Activated naive CD8-positive, alpha-beta T cell treated with anti-CD3 and anti-CD28 coated beads, Interleukin-2, amount 50 U/mL, for 24 hours (primary cell): Measurements from ENCODE around the gene CAPN5.

Experiments used
- ATAC-seq: fragments of 150-1000 bp; cut with Tn5 transposase; one replicate; pipeline ENCODE4 v1.10.0; 2021
- DNase-seq: peaks from one replicate; pipeline ENCODE4 v3.0.0; 2021
- H3K27ac Mint-ChIP-seq: one replicate; pipeline ENCODE4 v1.8.0; 2021; ENCODE audit warnings: mild to moderate bottlenecking, mixed read lengths
- H3K27me3 Mint-ChIP-seq: one replicate; pipeline ENCODE4 v1.8.0; 2021; ENCODE audit warnings: mixed read lengths
- H3K36me3 Mint-ChIP-seq: one replicate; pipeline ENCODE4 v1.8.0; 2021; ENCODE audit warnings: low read depth, mixed read lengths
- H3K4me1 Mint-ChIP-seq: one replicate; pipeline ENCODE4 v1.8.0; 2021; ENCODE audit warnings: mixed read lengths
- H3K4me3 Mint-ChIP-seq: one replicate; pipeline ENCODE4 v1.8.0; 2021; ENCODE audit warnings: mild to moderate bottlenecking, moderate library complexity, mixed read lengths
- H3K9me3 Mint-ChIP-seq: one replicate; pipeline ENCODE4 v1.8.0; 2021; ENCODE audit warnings: mixed read lengths

CAPN5 gene

GRCh38 chr11:77102246-77103210 lies 35.8 kb downstream of the CAPN5 start, which contains the start of gene OMP:
Gene OMP, plus strand, starts transcription at chr11:77102840. Its CDS starts 0 bp downstream, at chr11:77102840.
- Mint-ChIP-seq H3K36me3 (no peaks in the 10 kb centered on the region), H3K4me3 (no peak within 1 kb of the TSS), H3K27ac (no peak within 1 kb of the TSS), H3K4me1 (no peaks in the 10 kb centered on the region), H3K9me3 (no peaks in the 10 kb centered on the region), H3K27me3 (no peaks in the 10 kb centered on the region)
- DNase-seq (no peak), ATAC-seq (no peak)

- ATAC-seq: no peak
- H3K4me1 Mint-ChIP-seq: no peaks in the 10 kb centered on the region
Measured at GRCh38 chr11:77103319-77103718, 36.5 kb downstream of the CAPN5 start.

DNA sequence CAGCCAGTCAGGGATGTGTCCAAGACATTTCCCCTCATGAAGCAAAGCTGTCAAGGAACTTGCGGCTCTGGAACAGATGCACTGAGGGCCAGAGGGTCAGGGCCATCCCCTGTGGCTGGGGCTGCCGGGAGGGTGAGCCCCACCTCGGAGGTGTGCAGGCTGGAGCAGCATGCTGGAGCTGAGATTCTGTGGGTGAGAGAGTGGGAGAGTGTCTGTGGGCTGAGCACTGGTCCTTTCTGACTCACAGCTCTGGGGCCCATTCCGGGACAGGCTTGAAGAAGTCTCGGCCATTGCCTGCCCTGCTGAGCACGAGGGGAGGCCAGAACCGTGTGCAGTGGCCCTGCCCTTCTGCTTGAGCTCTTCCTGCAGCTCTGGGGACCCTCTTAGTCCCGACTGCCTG lies 38.0 kb downstream of the CAPN5 start:
- Mint-ChIP-seq H3K4me3 (no peak overlapping the region), H3K9me3 (no peaks in the 10 kb centered on the region), H3K27ac (no peak overlapping the region), H3K27me3 (no peaks in the 10 kb centered on the region), H3K4me1 (no peaks in the 10 kb centered on the region), H3K36me3 (no peaks in the 10 kb centered on the region)
- ATAC-seq: no peak
- DNase-seq: no peak

More at GRCh38 chr11:77103319-77103718, 36.5 kb downstream of the CAPN5 start:
- no peak for DNase-seq
- H3K27ac Mint-ChIP-seq: no peak overlapping the region
- no peaks in the 10 kb centered on the region for H3K36me3 Mint-ChIP-seq
- H3K4me3 Mint-ChIP-seq: no peak overlapping the region
- H3K9me3 Mint-ChIP-seq: no peaks in the 10 kb centered on the region
- H3K27me3 Mint-ChIP-seq: no peaks in the 10 kb centered on the region

DNA sequence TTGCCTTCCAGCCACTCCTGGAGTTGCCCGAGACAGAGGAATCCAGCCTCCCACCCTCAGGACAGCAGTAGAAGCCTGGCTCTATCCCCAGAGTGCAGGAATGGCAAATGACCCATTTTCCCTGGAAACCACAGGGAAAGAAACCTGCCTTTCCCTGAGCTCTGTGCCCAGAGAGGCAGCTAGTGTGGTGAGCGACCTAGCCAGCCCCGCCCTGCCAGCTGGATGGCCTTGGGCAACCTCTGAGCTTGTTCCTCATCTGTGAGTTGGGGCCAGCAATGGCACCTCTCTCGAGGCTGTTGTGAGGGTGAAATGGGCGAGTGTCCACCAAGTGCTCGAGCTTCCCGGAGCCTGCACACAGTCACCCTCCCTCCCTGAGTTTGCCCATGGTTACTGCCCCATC lies 39.5 kb downstream of the CAPN5 start:
- H3K36me3 Mint-ChIP-seq: no peaks in the 10 kb centered on the region
- H3K4me3 Mint-ChIP-seq: no peak overlapping the region
- no peak overlapping the region for H3K27ac Mint-ChIP-seq
- H3K9me3 Mint-ChIP-seq: no peaks in the 10 kb centered on the region
- ATAC-seq: no peak
- no peak for DNase-seq
- no peaks in the 10 kb centered on the region for H3K4me1 Mint-ChIP-seq
- no peaks in the 10 kb centered on the region for H3K27me3 Mint-ChIP-seq

- ATAC-seq (no peak), DNase-seq (no peak)
- H3K4me3 Mint-ChIP-seq: no peak overlapping the region
- H3K4me1 Mint-ChIP-seq: no peaks in the 10 kb centered on the region
- H3K27ac Mint-ChIP-seq: no peak overlapping the region
- no peaks in the 10 kb centered on the region for H3K27me3 Mint-ChIP-seq
- H3K9me3 Mint-ChIP-seq: no peaks in the 10 kb centered on the region
- H3K36me3 Mint-ChIP-seq: no peaks in the 10 kb centered on the region
Measured at GRCh38 chr11:77106759-77107158, 40.0 kb downstream of the CAPN5 start.

- no peaks in the 10 kb centered on the region for H3K4me1 Mint-ChIP-seq
- H3K36me3 Mint-ChIP-seq: no peaks in the 10 kb centered on the region
- H3K27ac Mint-ChIP-seq: no peak overlapping the region
- no peak overlapping the region for H3K4me3 Mint-ChIP-seq
- no peaks in the 10 kb centered on the region for H3K9me3 Mint-ChIP-seq
- ATAC-seq: no peak
- no peaks in the 10 kb centered on the region for H3K27me3 Mint-ChIP-seq
- no peak for DNase-seq
Measured at GRCh38 chr11:77107950-77108349, 41.2 kb downstream of the CAPN5 start.

DNA sequence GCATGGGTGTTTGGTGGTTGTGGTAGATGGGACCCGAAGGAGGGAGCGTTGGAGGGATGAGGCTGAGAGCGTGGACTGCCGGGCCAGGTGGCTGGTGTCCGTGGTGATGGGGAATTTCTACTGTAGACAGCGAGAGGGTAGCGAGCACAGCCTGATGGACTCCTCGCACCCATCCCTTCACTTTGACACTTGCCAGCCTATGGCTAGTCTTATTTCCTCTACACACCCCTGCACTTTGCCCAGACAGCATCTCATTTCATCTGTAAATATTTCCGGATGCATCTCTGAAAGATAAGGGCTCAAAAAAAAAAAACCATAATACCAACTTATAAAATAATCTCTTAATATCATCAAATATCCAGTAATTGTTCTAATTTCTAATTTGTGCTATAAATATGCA lies 41.7 kb downstream of the CAPN5 start:
- Mint-ChIP-seq H3K4me3 (no peak overlapping the region), H3K9me3 (no peaks in the 10 kb centered on the region), H3K27me3 (no peaks in the 10 kb centered on the region), H3K4me1 (no peaks in the 10 kb centered on the region), H3K27ac (no peak overlapping the region), H3K36me3 (no peaks in the 10 kb centered on the region)
- DNase-seq (no peak), ATAC-seq (no peak)

GRCh38 chr11:77109236-77110019 lies 42.7 kb downstream of the CAPN5 start:
- ATAC-seq (no peak), DNase-seq (no peak)
- H3K9me3 Mint-ChIP-seq: no peaks in the 10 kb centered on the region
- no peak overlapping the region for H3K27ac Mint-ChIP-seq
- no peaks in the 10 kb centered on the region for H3K36me3 Mint-ChIP-seq
- H3K4me1 Mint-ChIP-seq: no peaks in the 10 kb centered on the region
- H3K27me3 Mint-ChIP-seq: no peaks in the 10 kb centered on the region
- no peak overlapping the region for H3K4me3 Mint-ChIP-seq

GRCh38 chr11:77110836-77111235 lies 44.1 kb downstream of the CAPN5 start:
- Mint-ChIP-seq H3K36me3 (no peaks in the 10 kb centered on the region), H3K4me3 (no peak overlapping the region), H3K4me1 (no peaks in the 10 kb centered on the region), H3K27ac (no peak overlapping the region), H3K27me3 (no peaks in the 10 kb centered on the region), H3K9me3 (no peaks in the 10 kb centered on the region)
- ATAC-seq (no peak), DNase-seq (no peak)

GRCh38 chr11:77111277-77111676 lies 44.5 kb downstream of the CAPN5 start:
- Mint-ChIP-seq H3K4me1 (no peaks in the 10 kb centered on the region), H3K4me3 (no peak overlapping the region), H3K36me3 (no peaks in the 10 kb centered on the region), H3K27ac (no peak overlapping the region), H3K27me3 (no peaks in the 10 kb centered on the region), H3K9me3 (no peaks in the 10 kb centered on the region)
- ATAC-seq (no peak), DNase-seq (no peak)

- ATAC-seq: no peak
- H3K27me3 Mint-ChIP-seq: no peaks in the 10 kb centered on the region
- H3K4me3 Mint-ChIP-seq: no peak overlapping the region
- no peaks in the 10 kb centered on the region for H3K4me1 Mint-ChIP-seq
- no peak overlapping the region for H3K27ac Mint-ChIP-seq
- no peaks in the 10 kb centered on the region for H3K9me3 Mint-ChIP-seq
- no peaks in the 10 kb centered on the region for H3K36me3 Mint-ChIP-seq
- DNase-seq: no peak
Measured at GRCh38 chr11:77111946-77112345, 45.2 kb downstream of the CAPN5 start.

- Mint-ChIP-seq H3K4me1 (no peaks in the 10 kb centered on the region), H3K27me3 (no peaks in the 10 kb centered on the region), H3K36me3 (no peaks in the 10 kb centered on the region), H3K9me3 (no peaks in the 10 kb centered on the region), H3K27ac (no peak overlapping the region), H3K4me3 (no peak overlapping the region)
- ATAC-seq (no peak), DNase-seq (no peak)
Measured at GRCh38 chr11:77112641-77113381, 46.0 kb downstream of the CAPN5 start.

DNA sequence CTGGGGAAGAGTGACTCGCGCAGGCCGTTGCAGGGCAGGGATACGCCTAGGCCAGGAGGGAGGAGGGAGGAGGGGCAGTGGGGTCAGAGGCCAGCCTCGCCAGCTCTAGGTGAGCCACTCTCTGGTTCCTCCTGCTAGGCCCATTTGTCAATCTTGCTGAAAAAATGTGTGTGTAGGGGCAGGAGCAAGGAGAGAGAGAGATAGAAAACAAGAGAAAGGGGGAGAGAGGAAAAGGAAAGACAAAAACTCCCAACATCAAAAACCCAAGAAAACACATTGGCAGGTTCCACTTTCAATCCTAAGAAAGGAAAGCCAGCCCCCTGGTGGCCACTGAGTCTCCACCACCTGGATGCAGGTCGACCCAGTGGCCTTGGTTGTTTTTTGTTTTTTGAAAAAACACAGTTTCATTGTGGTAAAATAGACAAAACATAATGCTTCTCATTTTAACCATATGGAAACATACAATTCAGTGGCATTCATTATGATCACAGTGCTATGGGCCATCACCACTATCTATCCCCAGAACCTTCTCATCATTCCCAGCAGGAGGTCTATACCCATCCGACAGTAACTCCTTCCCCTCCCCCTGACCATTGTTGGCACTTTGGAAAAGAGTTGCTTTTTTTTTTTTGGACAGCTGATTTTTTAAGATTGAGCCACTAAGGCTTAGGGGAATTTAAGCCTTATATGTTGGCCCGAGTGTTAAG lies 46.8 kb downstream of the CAPN5 start:
- H3K9me3 Mint-ChIP-seq: no peaks in the 10 kb centered on the region
- H3K4me3 Mint-ChIP-seq: no peak overlapping the region
- H3K27ac Mint-ChIP-seq: no peak overlapping the region
- ATAC-seq (no peak), DNase-seq (peak; percentile 29)
- H3K36me3 Mint-ChIP-seq: no peaks in the 10 kb centered on the region
- no peaks in the 10 kb centered on the region for H3K27me3 Mint-ChIP-seq
- H3K4me1 Mint-ChIP-seq: no peaks in the 10 kb centered on the region

GRCh38 chr11:77114089-77114463 lies 47.3 kb downstream of the CAPN5 start:
- no peaks in the 10 kb centered on the region for H3K9me3 Mint-ChIP-seq
- DNase-seq: no peak
- H3K36me3 Mint-ChIP-seq: no peaks in the 10 kb centered on the region
- no peak for ATAC-seq
- no peaks in the 10 kb centered on the region for H3K27me3 Mint-ChIP-seq
- no peak overlapping the region for H3K4me3 Mint-ChIP-seq
- no peak overlapping the region for H3K27ac Mint-ChIP-seq
- H3K4me1 Mint-ChIP-seq: no peaks in the 10 kb centered on the region
